GM12892 (cell line): ENCODE measurements around the gene BRF1.

Source experiments
- POLR2A ChIP-seq: IDR thresholded peaks from 2 replicates; pipeline ENCODE4 v1.6.1; 2011; ENCODE audit warnings: low read depth, low read length, control low read depth
- POLR2AphosphoS5 ChIP-seq: IDR thresholded peaks from 2 replicates; pipeline ENCODE4 v1.6.1; 2011; ENCODE audit warnings: low read depth, low read length, control low read depth
- TAF1 ChIP-seq: IDR thresholded peaks from 2 replicates; pipeline ENCODE4 v1.6.1; 2011; ENCODE audit warnings: low read depth, mild to moderate bottlenecking, control low read depth, low read length, borderline replicate concordance

GRCh38 chr14:105250986-105251385 lies 49.8 kb downstream of the BRF1 start:
- TF ChIP-seq POLR2A (no peak), POLR2AphosphoS5 (no peak), TAF1 (no peak)
